Cardiac septum (tissue), 1 donor: ENCODE data around the gene TMEM131L. TPM values are rescaled to one million over a fixed set of nuclear protein-coding genes. Genes with fewer than 3 reads are reported as not detected.
A peak's percentile ranks its signal among the peaks of the same experiment; 100 is the strongest.

Experiments used
- DNase-seq: peaks from one replicate; pipeline ENCODE4 v3.0.0-alpha.2; 2020; ENCODE audit warnings: low spot score
- intact Hi-C: fragments of 100-400 bp; cut with DNase I; formaldehyde crosslinking; loops from one replicate; pipeline ENCODE4 v1.14.0; 2022
- total RNA-seq: library from RNA; stranded (reverse); fragmentation: NEBNext Ultra II Directional; extraction: Animal tissue kit (Norgen Biotek cat#: 25700); gene quantifications from one replicate; pipeline ENCODE4 v1.2.1, GENCODE V29; 2021
- donor health status: DM: no; HTN: no; CAD: no.

The TMEM131L gene
- total RNA-seq, 1 donor from 2014 or later: 21.2 TPM

GRCh38 chr4:153623491-153623890 is 157.3 kb downstream of the TMEM131L start:
- no peak for DNase-seq
- intact Hi-C loops: no loop called here

GRCh38 chr4:153628796-153629315 is 162.7 kb downstream of the TMEM131L start:
- no peak for DNase-seq
- intact Hi-C loops: no loop called here

- DNase-seq: no peak
- intact Hi-C loops: no loop called here
Observed at GRCh38 chr4:153629776-153630175, 163.6 kb downstream of the TMEM131L start.

GRCh38 chr4:153634738-153635353 is 168.7 kb downstream of the TMEM131L start:
- DNase-seq: no peak
- intact Hi-C loops: loop anchor here (5.0 kb wide), 1 partner anchor 112 kb away; no protein-coding TSS in a partner anchor

- intact Hi-C loops: loop anchor here (5.0 kb wide), 1 partner anchor 111 kb away; no protein-coding TSS in a partner anchor
- DNase-seq: no peak
Observed at GRCh38 chr4:153635846-153636245, 169.7 kb downstream of the TMEM131L start.

GRCh38 chr4:153637201-153637600 is 171.0 kb downstream of the TMEM131L start:
- intact Hi-C loops: loop anchor here (5.0 kb wide), 1 partner anchor 110 kb away; no protein-coding TSS in a partner anchor

DNA sequence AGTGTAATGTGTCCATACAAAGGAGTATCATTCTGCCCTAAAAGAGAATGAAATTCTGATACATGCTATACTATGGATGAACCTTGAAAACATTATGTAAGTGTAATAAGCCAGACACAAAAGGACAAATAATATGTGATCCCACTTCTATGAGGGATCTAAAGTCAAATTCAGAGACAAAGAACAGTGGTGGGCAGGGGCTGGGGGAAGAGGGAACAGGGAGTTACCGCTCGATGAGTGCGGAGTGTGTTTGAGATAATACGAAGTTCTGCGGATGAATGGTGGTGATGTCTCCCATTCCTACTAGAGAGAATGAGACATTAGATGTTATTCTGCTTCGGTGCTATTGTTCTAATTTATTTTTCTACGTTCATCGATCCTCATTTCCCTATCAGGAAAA is 171.9 kb downstream of the TMEM131L start:
- intact Hi-C loops: loop anchor here (5.0 kb wide), 1 partner anchor 109 kb away; no protein-coding TSS in a partner anchor
- DNase-seq: no peak

More at GRCh38 chr4:153637201-153637600, 171.0 kb downstream of the TMEM131L start:
- DNase-seq: no peak

DNA sequence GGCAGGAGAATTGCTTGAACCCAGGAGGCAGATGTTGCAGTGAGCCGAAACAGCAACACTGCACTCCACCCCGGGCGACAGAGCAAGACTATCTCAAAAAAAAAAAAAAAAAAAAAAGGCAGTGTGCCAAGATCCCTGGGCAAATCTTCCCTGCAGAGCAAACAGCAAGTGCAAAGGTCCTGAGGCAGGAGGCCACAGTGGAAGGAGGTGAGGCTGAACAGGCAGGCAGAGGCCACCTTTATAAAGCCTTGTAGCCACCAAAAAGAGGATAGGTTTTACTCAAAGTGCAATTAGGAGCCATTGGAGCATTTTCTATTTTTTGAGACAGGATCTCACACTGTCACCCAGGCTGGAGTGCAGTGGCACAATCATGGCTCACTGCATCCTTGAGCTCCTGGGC is 172.8 kb downstream of the TMEM131L start:
- intact Hi-C loops: loop anchor here (5.0 kb wide), 1 partner anchor 108 kb away; no protein-coding TSS in a partner anchor
- DNase-seq: no peak

DNA sequence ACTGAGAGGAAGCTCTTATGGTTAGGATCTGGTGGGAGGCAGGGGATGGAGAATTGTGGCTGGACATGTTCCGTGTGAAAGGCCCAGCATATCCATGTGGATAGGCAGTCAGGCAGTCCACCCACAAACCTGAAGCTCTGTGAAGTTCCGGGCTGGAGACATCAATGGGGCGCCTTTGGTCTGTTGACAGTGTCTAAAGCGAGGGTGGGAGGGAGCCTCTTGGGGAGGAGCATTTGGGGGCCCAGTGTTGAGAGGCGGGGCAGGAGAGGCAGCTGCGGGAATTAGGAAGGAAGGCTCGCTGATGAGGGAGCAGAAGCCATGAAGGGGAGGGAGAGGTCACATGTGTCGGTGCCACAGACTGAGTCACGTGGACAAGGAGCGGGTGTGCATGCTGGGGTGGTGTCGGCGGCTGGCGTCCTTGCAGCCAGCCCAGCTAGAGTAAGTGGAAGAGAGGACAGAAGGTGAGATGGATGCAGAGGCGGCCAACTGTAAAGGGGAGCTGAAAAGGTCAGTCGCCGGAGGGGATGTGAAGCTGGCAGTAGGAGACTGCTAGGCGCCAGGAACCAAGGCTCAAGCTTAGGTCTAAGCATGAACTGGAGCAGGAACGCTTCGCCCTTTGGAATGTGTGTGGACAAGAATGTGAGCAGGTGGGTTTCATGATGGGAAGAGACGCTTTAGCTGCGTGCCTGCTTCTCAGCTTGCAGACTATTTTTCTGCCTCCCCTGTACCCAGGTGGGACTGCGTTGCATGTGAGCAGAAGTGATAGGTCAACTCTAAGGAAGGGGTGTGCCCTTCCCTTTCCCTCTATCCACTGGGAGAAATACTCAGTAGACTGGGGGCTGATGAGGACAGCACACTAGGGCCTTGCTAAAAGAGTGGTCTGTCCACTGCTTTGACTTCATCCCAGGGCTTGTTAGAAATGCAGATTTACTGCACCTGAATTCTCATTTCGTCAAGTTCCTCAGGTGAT is 174.0 kb downstream of the TMEM131L start:
- no peak for DNase-seq
- intact Hi-C loops: loop anchor here (5.0 kb wide), 1 partner anchor 107 kb away; no protein-coding TSS in a partner anchor

DNA sequence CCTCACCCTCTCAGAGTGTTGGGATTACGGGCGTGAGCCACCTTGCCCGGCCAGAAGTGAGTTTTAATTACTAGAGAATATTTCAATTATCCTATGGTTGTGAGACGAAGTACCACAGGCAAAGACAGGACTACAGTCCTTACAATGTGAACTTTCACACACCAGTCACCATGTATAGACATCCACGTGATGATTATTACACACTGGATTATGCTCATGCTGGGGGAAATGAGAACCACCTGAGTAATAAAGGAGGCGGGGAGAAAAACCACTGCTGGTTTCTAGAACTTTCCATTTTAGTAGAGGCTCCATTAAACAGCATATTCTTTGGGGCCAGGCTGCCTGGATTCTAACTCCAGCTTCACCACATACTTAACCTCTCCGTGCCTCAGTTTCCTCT is 175.4 kb downstream of the TMEM131L start:
- intact Hi-C loops: no loop called here
- DNase-seq: no peak

- DNase-seq: no peak
- intact Hi-C loops: no loop called here
Observed at GRCh38 chr4:153643406-153644383, 177.5 kb downstream of the TMEM131L start.

- DNase-seq: no peak
- intact Hi-C loops: loop anchor here (5.0 kb wide), 1 partner anchor 303 kb away; the partner anchor contains the start of gene MND1
Observed at GRCh38 chr4:153645183-153645582, 179.0 kb downstream of the TMEM131L start.

- intact Hi-C loops: loop anchor here (5.0 kb wide), 1 partner anchor 304 kb away; the partner anchor contains the start of gene MND1
- no peak for DNase-seq
Observed at GRCh38 chr4:153646261-153646660, 180.1 kb downstream of the TMEM131L start.

DNA sequence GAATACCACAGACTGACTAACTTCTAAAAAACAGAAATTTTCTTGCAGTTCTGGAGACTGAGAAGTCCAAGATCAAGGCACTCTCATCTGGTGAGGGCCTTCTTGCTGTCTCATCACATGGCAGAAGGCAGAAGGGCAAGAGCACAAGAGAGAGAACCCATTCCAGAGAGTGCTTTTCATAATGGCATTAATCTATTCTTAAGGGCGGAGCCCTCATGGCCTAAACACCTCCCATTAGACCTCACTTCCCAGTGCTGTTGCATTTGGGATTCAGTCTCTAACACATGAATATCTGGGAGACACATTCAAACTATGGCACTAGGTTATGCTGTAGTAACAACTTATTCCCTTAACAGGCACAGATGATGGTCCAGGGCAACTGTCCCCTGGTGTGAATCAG is 180.8 kb downstream of the TMEM131L start:
- intact Hi-C loops: loop anchor here (5.0 kb wide), 1 partner anchor 305 kb away; the partner anchor contains the start of gene MND1
- DNase-seq: no peak

DNA sequence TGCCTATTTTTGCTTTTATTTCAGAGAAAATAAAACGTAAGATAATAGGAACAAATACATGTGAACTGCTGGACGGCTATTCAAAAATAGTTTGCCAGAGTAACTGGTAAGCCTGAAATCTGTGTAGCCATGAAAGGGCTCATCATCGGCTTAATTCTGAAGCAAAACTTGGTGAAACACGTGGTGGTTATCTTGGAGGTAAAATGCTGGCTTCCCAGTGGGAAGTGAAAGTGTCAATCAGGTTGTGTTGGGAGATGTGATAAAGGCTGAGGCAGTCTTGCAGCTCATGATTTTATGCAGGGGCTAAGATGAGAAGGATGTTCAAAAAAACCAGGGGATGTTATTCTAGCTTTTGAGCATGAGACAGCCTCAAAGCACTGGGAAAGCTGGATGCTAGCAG is 181.8 kb downstream of the TMEM131L start:
- DNase-seq: no peak
- intact Hi-C loops: loop anchor here (5.0 kb wide), 1 partner anchor 306 kb away; the partner anchor contains the start of gene MND1

DNA sequence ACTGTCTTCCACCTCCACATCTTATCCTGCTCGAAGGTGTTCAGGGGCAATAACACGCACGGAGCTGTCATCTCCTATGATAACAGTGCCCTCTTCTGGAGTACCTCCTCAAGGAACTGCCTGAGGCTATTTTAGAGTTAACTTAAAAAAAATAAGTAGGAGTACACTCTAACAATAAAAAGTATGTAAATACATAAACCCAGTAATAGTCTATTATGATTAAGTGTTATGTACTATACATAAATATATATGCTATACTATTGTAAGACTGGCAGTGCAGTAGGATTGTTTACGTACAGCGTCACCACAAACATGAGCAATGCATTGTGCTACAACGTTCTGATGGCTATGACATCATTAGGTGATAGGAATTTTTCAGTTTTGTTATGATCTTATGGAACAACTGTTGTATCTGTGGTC is 183.4 kb downstream of the TMEM131L start:
- DNase-seq: no peak
- intact Hi-C loops: loop anchor here (5.0 kb wide), 1 partner anchor 307 kb away; the partner anchor contains the start of gene MND1

DNA sequence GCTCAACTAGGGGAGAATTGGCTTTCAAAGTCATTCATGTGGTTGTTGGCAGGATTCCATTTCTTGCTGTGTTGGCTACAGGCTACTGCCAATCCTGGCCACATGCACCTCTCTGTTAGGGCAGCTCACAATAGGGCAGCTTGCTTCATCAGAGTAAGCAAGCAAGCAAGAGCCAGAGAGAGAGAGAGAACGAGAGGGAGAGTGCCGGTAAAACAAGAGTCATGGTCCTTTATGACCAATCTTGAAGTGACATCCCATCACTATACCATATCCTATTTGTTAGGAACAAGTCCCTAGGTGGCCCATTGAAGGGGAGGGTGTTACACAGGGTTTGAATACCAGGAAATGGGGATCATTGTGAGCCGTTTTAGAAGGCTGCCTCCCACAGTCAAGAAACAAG is 185.0 kb downstream of the TMEM131L start:
- intact Hi-C loops: no loop called here
- DNase-seq: no peak

GRCh38 chr4:153651587-153651986 is 185.4 kb downstream of the TMEM131L start:
- intact Hi-C loops: no loop called here

More at GRCh38 chr4:153651587-153651986, 185.4 kb downstream of the TMEM131L start:
- peak; percentile 89 for DNase-seq
